ENCODE measurements around the gene RABAC1. TPM values are rescaled to one million over a fixed set of nuclear protein-coding genes. Genes with fewer than 3 reads are reported as not detected.

The RABAC1 gene
- total and polyA plus RNA-seq, 11 donors: 43.2 to 217 (median 87.6) TPM

GRCh38 chr19:41965106-41965505 is 6.0 kb upstream of the RABAC1 start:
- Histone ChIP-seq H3K27ac (no peak overlapping the region), H3K27me3 (no peaks in the 10 kb centered on the region), H3K36me3 (peaks cover 0 to 39% (median 10%) of the 10 kb centered on the region in 9 donors), H3K9me3 (no peaks in the 10 kb centered on the region), H3K4me3 (no peak overlapping the region), H3K4me1 (no peaks in the 10 kb centered on the region)
- 72 to 79% (median 75%) methylated on average over 5 of the region's 5 CpGs for WGBS, 4 donors
- ATAC-seq (no peak), DNase-seq (no peak)
- intact Hi-C loops (cut with DNase I): no loop called here
- TF ChIP-seq CTCF (IDR thresholded peaks at IDR 0.05) (no peak), POLR2A (IDR thresholded peaks at IDR 0.05) (no peak)

GRCh38 chr19:41960973-41961372 is 1.9 kb upstream of the RABAC1 start:
- DNase-seq: no peak
- no peaks in the 10 kb centered on the region for H3K27me3 ChIP-seq
- peaks cover 3 to 28% (median 17%) of the 10 kb centered on the region in 12 donors for H3K4me1 ChIP-seq
- H3K4me3 ChIP-seq: no peak overlapping the region
- no peak overlapping the region for H3K27ac ChIP-seq
- intact Hi-C loops (cut with DNase I): no loop called here
- no peak for ATAC-seq
- TF ChIP-seq POLR2A (IDR thresholded peaks at IDR 0.05) (no peak), CTCF (IDR thresholded peaks at IDR 0.05) (no peak)
- 96 to 100% (median 97%) methylated on average over 4 to 5 of the region's 5 CpGs for WGBS, 4 donors
- peaks cover 0 to 13% (median 2%) of the 10 kb centered on the region in 9 donors for H3K36me3 ChIP-seq
- no peaks in the 10 kb centered on the region for H3K9me3 ChIP-seq

GRCh38 chr19:41958367-41959055 is 610 bp downstream of the RABAC1 start:
- 1 to 2% (median 1%) methylated on average over 16 to 43 of the region's 43 CpGs for WGBS, 4 donors
- peak overlapping the region; percentile 74 to 99 (median 95) for H3K4me3 ChIP-seq
- TF ChIP-seq CTCF (IDR thresholded peaks at IDR 0.05) (no peak), POLR2A (IDR thresholded peaks at IDR 0.05) (peak in 1 of 2 donors; percentile 50)
- peak; percentile 44 to 81 (median 70) for ATAC-seq
- DNase-seq: peak; percentile 84 to 91 (median 87)
- H3K27ac ChIP-seq: peak overlapping the region; percentile 60 to 94 (median 88)
- H3K9me3 ChIP-seq: no peaks in the 10 kb centered on the region
- H3K4me1 ChIP-seq: peaks cover 3 to 28% (median 17%) of the 10 kb centered on the region in 12 donors
- peaks cover 0 to 20% (median 5%) of the 10 kb centered on the region in 9 donors for H3K36me3 ChIP-seq
- H3K27me3 ChIP-seq: no peaks in the 10 kb centered on the region
- intact Hi-C loops (cut with DNase I): loop anchor here in 7 of 10 donors (5.0 kb wide), 4 partner anchors 76 to 119 kb away; partner anchors contain the start of genes ARHGEF1 (in 2 of the 7), RPS19 (in 2 of the 7) and ZNF574 (in 1 of the 7)

- TF ChIP-seq POLR2A (IDR thresholded peaks at IDR 0.05) (no peak), CTCF (IDR thresholded peaks at IDR 0.05) (peak; percentile 67 to 91 (median 79))
- no peaks in the 10 kb centered on the region for H3K9me3 ChIP-seq
- H3K27ac ChIP-seq: peak overlapping the region in 11 of 12 donors; percentile 17 to 94 (median 89)
- DNase-seq (peak; percentile 67 to 79 (median 68)), ATAC-seq (peak; percentile 35 to 74 (median 61))
- H3K27me3 ChIP-seq: no peaks in the 10 kb centered on the region
- H3K4me3 ChIP-seq: peak overlapping the region in 11 of 12 donors; percentile 74 to 99 (median 95)
- H3K4me1 ChIP-seq: peaks cover 3 to 28% (median 17%) of the 10 kb centered on the region in 12 donors
- intact Hi-C loops (cut with DNase I): loop anchor here in 7 of 10 donors (5.0 kb wide), 4 partner anchors 76 to 119 kb away; partner anchors contain the start of genes ARHGEF1 (in 2 of the 7), RPS19 (in 2 of the 7) and ZNF574 (in 1 of the 7)
- peaks cover 0 to 20% (median 5%) of the 10 kb centered on the region in 9 donors for H3K36me3 ChIP-seq
- WGBS, 4 donors: 15 to 24% (median 20%) methylated on average over 10 of the region's 10 CpGs
Measured at GRCh38 chr19:41957838-41958366, 1.2 kb downstream of the RABAC1 start.

All from heart left ventricle (tissue), 16 donors.